TTC549 (cell line): Measurements from ENCODE around the gene LACTBL1.
"Not testable (repeated sequence)": the region's sequence is repeated elsewhere in the genome, so short reads cannot be mapped to it uniquely, and the experiment has no call there.

Experiments
- FAIRE-seq: peaks from 2 replicates; lab custom pipeline; 2012; peaks lifted over from hg19 to GRCh38; lab: Jason Lieb, UNC

LACTBL1 gene

DNA sequence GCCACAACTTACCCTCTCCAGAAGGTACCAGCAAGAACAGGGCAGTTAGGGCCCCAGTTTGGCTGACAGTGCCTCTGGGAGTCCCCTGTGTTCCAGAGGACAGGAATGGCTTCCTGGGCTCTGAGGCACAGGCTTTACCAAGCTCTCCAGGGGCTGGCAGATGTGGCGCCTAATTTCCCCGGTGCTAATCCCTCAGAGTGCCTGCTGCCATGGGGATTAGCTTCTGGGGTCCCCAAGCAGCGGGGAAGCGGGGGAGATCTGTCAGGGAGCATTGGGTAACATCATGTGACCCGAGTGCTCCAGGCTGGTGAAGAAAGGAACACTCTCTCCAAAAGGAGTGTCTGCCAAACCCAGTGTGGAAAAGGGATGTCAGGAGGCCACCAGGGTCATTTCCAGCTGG, at the start of gene LACTBL1:
LACTBL1 (minus strand) TSS at position 107 of the 400 bp plus-strand sequence. CDS start 550 bp downstream, outside the sequence.
- FAIRE-seq = no peak

- FAIRE-seq = no peak
Observed at GRCh38 chr1:23021834-23022233, 49.2 kb upstream of the LACTBL1 start.

GRCh38 chr1:23020706-23021405, 48.2 kb upstream of the LACTBL1 start:
- no peak for FAIRE-seq

GRCh38 chr1:23019863-23020625, 47.4 kb upstream of the LACTBL1 start:
- no peak for FAIRE-seq

- FAIRE-seq = peak; percentile 71
Observed at GRCh38 chr1:23019094-23019862, 46.6 kb upstream of the LACTBL1 start, which contains the start of gene KDM1A. KDM1A (plus strand) TSS chr1:23019468; CDS start chr1:23019597, 129 bp downstream.

DNA sequence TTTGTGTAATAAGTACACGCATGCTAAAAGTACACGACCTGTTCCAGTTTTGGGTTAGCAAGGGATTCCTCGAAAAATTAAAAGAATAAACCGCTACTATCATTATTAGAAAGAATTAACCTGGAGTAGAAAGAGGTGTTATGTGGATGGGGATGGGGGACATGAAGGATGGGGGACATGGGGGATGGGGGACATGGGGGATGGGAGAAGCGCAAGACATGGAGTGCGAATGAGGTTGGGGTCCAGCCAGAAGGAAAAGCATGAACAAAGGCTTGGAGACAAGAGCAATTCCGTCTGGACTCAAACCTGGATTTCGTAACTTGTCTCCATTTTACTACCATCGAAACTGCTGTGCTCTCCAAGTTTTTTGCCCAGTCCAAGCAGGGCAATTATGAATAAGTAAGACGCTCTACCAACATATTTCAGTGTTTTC, 46.0 kb upstream of the LACTBL1 start:
- no peak for FAIRE-seq

DNA sequence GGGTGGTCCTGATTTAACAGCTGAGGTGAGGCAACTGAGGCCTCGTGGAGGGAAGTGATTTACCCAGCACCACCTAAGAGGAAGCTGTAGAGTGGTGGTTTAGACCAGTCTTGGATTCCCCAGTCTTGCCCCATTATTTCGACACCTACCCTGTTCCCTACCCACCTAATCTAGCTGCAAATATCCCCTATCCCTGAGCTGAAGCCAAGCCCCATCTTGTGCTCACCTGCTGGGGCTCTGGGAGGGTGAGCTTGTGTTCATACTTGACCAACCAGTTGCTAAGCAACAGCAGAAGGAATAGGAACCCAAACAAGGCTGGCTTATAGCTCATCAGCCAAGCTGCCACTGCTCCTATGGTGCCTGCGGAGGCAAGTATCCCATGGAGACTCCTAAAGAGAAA, 41.0 kb upstream of the LACTBL1 start:
- FAIRE-seq = no peak

GRCh38 chr1:23010025-23010424, 37.4 kb upstream of the LACTBL1 start:
- FAIRE-seq = not testable (repeated sequence)

- no peak for FAIRE-seq
Observed at GRCh38 chr1:23008901-23009300, 36.2 kb upstream of the LACTBL1 start.

DNA sequence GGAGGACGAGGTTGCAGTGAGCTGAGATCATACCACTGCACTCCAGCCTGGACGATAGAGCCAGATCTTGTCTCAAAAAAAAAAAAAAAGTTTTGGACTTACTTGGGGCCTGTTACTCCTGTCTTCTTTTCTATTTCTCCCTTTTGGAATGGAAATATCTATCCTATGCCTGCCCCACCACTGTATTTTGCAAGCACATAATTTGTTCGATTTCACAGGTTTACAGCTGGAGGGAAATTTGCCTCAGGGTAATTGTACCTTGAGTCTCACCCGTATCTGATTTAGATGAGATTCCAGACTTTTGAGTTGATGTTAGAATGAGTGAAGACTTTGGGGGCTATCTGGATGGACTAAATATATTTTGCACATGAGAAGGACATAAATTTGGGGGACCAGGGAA, 34.4 kb upstream of the LACTBL1 start:
- no peak for FAIRE-seq

DNA sequence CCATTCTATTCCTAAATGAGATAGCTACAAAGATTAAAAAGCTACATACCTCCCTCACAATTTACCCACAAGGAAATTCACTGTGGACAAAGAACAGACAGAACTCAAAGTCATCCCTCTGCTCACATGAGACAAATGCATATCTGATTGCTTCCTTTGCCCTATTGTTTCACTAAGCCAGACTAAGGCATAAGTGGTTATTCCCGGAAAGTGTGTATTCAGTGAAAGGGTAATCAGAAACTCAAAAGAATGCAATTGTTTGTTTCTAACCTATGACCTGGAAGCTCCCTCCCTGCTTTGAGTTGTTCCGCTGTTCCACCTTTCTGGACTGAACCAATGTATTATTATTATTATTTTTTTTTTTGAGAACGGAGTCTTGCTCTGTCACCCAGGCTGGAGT, 32.1 kb upstream of the LACTBL1 start:
- FAIRE-seq = not testable (repeated sequence)

GRCh38 chr1:23004112-23004511, 31.4 kb upstream of the LACTBL1 start:
- FAIRE-seq = no peak

DNA sequence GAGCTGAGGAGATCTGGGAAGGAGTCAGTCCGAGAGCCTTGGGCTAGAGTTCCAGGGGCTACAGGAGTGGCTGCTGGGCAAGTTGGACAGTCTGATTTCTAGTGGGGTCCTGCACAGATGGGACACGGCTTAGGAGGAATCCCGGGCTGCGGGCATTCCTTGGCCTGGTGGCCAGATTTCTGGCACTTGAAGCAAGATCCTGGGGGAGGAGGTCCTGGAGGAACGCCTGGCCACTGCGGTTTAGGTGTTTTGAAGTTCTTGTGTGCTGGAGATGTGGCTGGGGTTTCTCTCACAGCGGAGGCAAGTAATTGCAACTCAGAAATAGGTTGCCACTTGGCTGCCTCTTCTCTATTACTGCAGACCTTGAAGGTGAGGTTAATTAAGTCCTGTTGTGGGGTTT, 29.6 kb upstream of the LACTBL1 start:
- FAIRE-seq = not testable (repeated sequence)

DNA sequence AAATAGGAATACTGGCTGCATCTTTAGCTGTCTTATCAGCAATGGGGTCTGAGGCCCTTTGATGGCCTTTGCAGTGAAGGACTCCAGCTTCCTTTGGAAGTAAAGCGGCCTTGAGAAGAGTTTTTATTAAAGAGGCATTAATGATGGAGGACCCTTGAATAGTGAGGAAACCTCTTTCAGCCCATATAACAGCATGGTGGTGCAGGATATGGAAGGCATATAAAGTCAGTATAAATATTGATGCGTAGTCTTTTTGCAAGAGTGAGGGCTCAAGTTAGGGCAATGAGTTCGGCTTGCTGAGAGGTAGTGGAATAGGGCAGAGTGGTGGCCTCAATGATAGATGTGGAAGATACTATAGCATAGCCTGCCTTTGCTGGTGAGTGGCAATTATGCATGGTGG, 27.5 kb upstream of the LACTBL1 start:
- FAIRE-seq = not testable (repeated sequence)

GRCh38 chr1:22997528-22997927, 24.9 kb upstream of the LACTBL1 start:
- FAIRE-seq = not testable (repeated sequence)

- FAIRE-seq = no peak
Observed at GRCh38 chr1:22995774-22996173, 23.1 kb upstream of the LACTBL1 start.

- not testable (repeated sequence) for FAIRE-seq
Observed at GRCh38 chr1:22993220-22993795, 20.6 kb upstream of the LACTBL1 start.

DNA sequence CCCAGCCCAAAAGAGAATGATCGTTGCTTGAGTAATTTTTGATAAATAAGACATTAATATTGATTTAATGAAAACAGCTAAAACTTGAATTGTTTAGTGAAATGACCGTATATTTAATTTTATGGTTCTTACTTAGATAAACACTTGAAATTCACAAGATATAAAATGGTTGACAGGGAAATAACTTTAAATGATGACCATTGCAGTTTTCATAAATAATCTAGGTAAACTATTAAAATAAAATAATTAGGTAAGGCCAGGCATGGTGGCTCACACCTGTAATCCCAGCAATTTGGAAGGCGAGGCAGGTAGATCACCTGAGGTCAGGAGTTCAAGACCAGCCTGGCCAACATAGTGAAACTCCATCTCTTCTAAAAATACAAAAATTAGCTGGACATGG, 19.7 kb upstream of the LACTBL1 start:
- FAIRE-seq = not testable (repeated sequence)

DNA sequence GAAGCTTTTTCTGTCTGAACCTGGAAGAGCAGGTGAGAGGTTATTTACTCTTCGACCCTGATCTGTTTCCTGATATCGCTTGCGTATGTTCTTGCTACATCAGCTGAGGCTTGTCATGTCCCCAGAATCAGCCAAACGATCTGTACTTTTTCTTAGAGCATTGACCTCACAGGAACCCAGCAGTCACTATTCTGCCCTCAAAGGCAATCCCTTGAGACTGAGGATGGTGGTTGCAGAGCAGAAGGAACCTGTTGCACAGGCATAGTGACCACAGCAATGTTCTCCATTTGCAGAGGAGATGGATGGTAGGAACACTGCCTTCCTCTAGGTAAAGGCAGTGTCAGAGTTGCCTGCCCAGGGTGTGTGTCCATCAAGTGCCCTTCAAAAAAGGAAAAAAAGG, 11.3 kb upstream of the LACTBL1 start:
- no peak for FAIRE-seq

DNA sequence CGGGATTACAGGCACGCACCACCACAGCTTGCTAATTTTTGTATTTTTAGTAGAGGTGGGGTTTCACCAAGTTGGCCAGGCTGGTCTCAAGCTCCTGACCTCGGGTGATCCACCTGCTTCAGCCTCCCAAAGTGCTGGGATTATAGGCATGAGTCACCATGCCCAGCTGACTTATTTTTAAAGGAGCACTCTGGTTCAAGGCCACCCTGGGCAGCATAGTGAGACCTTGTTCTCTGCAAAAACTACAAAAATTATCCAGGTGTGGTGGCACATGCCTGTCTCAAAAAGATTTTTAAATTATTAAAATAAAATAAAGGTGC, 7.8 kb upstream of the LACTBL1 start:
- FAIRE-seq = not testable (repeated sequence)

- FAIRE-seq = no peak
Observed at GRCh38 chr1:22978299-22978698, 5.6 kb upstream of the LACTBL1 start.

GRCh38 chr1:22976461-22977243, 4.0 kb upstream of the LACTBL1 start:
- peak; percentile 57 for FAIRE-seq
